ENCODE results near the gene ABCA10.

Gene ABCA10

DNA sequence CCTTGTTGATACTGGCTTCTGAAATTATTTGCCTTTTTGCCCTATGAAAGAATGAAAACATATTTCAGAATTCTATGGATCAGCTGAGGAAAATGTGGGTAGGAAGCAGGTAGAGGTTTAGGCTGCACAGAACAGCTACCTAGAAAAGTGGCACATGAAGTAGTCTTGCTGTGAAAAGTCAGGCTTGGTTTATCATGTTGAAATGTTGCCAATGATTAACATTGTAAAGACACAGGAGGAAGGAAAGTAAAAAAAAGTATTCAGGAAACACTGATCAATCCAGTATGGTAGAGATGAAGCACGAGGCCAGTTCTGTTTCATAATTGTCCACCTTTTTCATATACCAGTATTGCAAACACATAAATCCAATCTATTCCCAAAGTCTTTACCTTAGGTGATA lies 116.8 kb downstream of the ABCA10 start:
- no peak overlapping the region for H3K4me3 ChIP-seq (ENCODE audit: low read depth in 1 of 5, low read length in 5 of 5)
- peaks cover 0 to 14% (median 7%) of the 10 kb centered on the region in 5 donors for H3K4me1 ChIP-seq (ENCODE audit: control insufficient read depth in 5 of 5, insufficient read depth in 5 of 5, low read length in 5 of 5)
- no peaks in the 10 kb centered on the region for H3K9me3 ChIP-seq (ENCODE audit: control insufficient read depth in 5 of 5, low read length in 5 of 5)
- H3K27ac ChIP-seq (ENCODE audit: low read depth, low read length) = no peak overlapping the region
- no peak overlapping the region for H3K9ac ChIP-seq (ENCODE audit: low read length in 5 of 5)
- H3K27me3 ChIP-seq (ENCODE audit: control insufficient read depth in 5 of 5, insufficient read depth in 4 of 5, low read length in 5 of 5) = no peaks in the 10 kb centered on the region
- peaks cover 40 to 53% (median 50%) of the 10 kb centered on the region in 5 donors for H3K36me3 ChIP-seq (ENCODE audit: control insufficient read depth in 5 of 5, insufficient read depth in 5 of 5, low read length in 5 of 5)

DNA sequence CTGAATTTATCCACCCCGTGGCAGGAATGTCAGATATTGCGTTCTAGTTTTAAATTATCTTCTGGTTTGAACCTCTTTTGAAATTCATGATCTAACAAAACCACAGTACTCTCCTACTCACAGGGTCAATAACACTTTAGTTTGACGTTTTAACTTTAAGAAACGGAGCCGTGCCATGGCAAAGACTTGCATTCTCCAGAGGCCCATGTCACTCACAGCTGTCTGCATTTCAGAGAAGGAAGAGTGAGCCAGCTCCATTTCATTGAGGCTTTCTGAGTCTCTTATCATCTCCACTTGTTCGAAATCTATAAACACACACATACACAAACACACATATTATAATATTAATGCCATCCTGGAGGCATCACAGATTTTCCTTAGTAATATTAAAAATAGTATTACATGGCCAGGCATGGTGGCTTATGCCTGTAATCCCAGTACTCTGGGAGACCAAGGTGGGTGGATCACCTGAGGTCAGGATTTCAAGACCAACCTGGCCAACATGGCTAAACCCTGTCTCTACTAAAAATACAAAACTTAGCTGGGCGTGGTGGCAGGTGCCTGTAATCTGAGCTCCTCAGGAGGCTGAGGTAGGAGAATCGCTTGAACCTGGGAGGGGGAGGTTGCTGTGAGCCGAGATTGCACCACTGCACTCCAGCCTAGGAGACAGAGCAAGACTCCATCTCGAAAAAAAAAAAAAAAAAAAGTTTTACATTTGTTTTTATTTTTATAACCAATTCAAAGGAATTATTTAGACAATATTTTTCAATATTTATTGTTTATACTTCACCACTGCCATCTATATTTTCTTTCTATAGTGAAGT lies 122.5 kb downstream of the ABCA10 start:
- H3K4me3 ChIP-seq (ENCODE audit: low read depth in 1 of 5, low read length in 5 of 5) = no peak overlapping the region
- no peaks in the 10 kb centered on the region for H3K4me1 ChIP-seq (ENCODE audit: control insufficient read depth in 5 of 5, insufficient read depth in 5 of 5, low read length in 5 of 5)
- no peaks in the 10 kb centered on the region for H3K9me3 ChIP-seq (ENCODE audit: control insufficient read depth in 5 of 5, low read length in 5 of 5)
- peaks cover 35 to 66% (median 45%) of the 10 kb centered on the region in 5 donors for H3K36me3 ChIP-seq (ENCODE audit: control insufficient read depth in 5 of 5, insufficient read depth in 5 of 5, low read length in 5 of 5)
- no peaks in the 10 kb centered on the region for H3K27me3 ChIP-seq (ENCODE audit: control insufficient read depth in 5 of 5, insufficient read depth in 4 of 5, low read length in 5 of 5)
- H3K9ac ChIP-seq (ENCODE audit: low read length in 5 of 5) = no peak overlapping the region
- no peak overlapping the region for H3K27ac ChIP-seq (ENCODE audit: low read depth, low read length)

DNA sequence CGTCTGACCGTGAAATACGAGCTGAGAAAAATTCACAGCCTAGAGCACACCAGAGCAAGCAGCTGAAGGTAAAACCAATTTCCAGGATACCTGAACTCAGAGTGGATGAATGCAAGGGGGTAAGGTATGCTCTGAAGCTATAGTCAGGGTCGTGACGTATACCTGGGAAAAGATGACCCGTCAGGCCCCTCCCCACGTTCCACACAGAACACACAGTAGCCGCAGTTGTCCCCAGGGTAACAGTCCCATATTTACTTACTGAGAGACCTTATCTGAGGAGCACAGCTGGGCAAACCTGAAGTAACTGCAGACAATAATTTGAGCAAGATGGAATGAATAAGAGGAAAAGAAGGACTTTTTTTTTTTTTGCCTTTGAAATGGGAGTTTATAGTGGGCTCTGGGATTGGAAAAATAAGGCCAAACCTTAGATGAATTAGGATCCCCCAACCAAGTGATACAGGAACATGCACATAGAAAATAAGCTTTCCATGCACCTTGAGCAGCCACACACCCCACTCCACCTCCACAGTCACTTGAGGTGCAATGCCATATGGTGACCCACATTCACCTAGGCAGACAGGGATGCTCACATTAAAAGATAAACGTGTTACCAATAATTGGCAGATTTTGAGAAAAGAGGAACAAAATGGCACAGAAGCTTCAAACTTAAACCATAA lies 124.9 kb downstream of the ABCA10 start:
- Histone ChIP-seq H3K4me1 (ENCODE audit: control insufficient read depth in 5 of 5, insufficient read depth in 5 of 5, low read length in 5 of 5) (peaks cover 0 to 3% (median 0%) of the 10 kb centered on the region in 5 donors), H3K27ac (ENCODE audit: low read depth, low read length) (no peak overlapping the region), H3K36me3 (ENCODE audit: control insufficient read depth in 5 of 5, insufficient read depth in 5 of 5, low read length in 5 of 5) (peaks cover 32 to 59% (median 37%) of the 10 kb centered on the region in 5 donors), H3K27me3 (ENCODE audit: control insufficient read depth in 5 of 5, insufficient read depth in 4 of 5, low read length in 5 of 5) (no peaks in the 10 kb centered on the region), H3K9me3 (ENCODE audit: control insufficient read depth in 5 of 5, low read length in 5 of 5) (no peaks in the 10 kb centered on the region), H3K4me3 (ENCODE audit: low read depth in 1 of 5, low read length in 5 of 5) (no peak overlapping the region), H3K9ac (ENCODE audit: low read length in 5 of 5) (no peak overlapping the region)

DNA sequence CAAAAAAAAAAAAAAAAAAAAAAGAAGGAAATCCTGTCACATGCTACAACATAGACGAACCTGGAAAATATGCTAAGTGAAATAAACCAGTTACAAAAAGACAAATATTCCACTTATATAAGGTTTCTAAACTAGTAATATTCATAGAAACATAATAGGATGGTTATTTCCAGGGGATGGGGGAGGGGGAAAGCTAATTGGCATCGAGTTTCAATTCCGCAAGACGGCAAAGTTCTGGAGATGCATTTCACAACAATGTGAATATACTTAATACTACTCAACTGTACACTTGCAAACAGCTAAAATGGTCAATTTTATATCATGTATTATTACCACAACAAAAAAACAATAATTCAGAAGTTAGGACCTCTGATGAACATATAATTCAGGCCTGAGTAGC lies 130.0 kb downstream of the ABCA10 start:
- peaks cover 28 to 56% (median 32%) of the 10 kb centered on the region in 5 donors for H3K36me3 ChIP-seq (ENCODE audit: control insufficient read depth in 5 of 5, insufficient read depth in 5 of 5, low read length in 5 of 5)
- H3K27me3 ChIP-seq (ENCODE audit: control insufficient read depth in 5 of 5, insufficient read depth in 4 of 5, low read length in 5 of 5) = no peaks in the 10 kb centered on the region
- H3K9me3 ChIP-seq (ENCODE audit: control insufficient read depth in 5 of 5, low read length in 5 of 5) = no peaks in the 10 kb centered on the region
- H3K27ac ChIP-seq (ENCODE audit: low read depth, low read length) = no peak overlapping the region
- no peak overlapping the region for H3K9ac ChIP-seq (ENCODE audit: low read length in 5 of 5)
- H3K4me3 ChIP-seq (ENCODE audit: low read depth in 1 of 5, low read length in 5 of 5) = no peak overlapping the region
- H3K4me1 ChIP-seq (ENCODE audit: control insufficient read depth in 5 of 5, insufficient read depth in 5 of 5, low read length in 5 of 5) = peaks cover 0 to 5% (median under 1%) of the 10 kb centered on the region in 5 donors

All from subcutaneous abdominal adipose tissue (tissue), 5 donors.